NCI-H526 (cell line): ENCODE results near the gene PLXNA2.

Source experiments
- DNase-seq, 2 experiments: peaks; one replicate each; lab custom pipeline; 2025; lab: John Stamatoyannopoulos, UW

Gene PLXNA2

GRCh38 chr1:208203848-208204609, 40.2 kb downstream of the PLXNA2 start:
- no peak for DNase-seq

GRCh38 chr1:208203127-208203847, 40.9 kb downstream of the PLXNA2 start:
- peak; percentile 55 to 81 for DNase-seq

- DNase-seq, result peak; percentile 90 to 93
Measured at GRCh38 chr1:208202333-208202995, 41.7 kb downstream of the PLXNA2 start.

- no peak for DNase-seq
Measured at GRCh38 chr1:208201229-208201628, 43.0 kb downstream of the PLXNA2 start.

GRCh38 chr1:208200116-208200515, 44.1 kb downstream of the PLXNA2 start:
- no peak for DNase-seq

- DNase-seq, result no peak
Measured at GRCh38 chr1:208198236-208198635, 45.9 kb downstream of the PLXNA2 start.

GRCh38 chr1:208194944-208195343, 49.2 kb downstream of the PLXNA2 start:
- DNase-seq, result no peak

GRCh38 chr1:208192995-208193394, 51.2 kb downstream of the PLXNA2 start:
- DNase-seq, result no peak

GRCh38 chr1:208190784-208191183, 53.4 kb downstream of the PLXNA2 start:
- peak in 1 of 2 experiments; percentile 37 for DNase-seq

GRCh38 chr1:208189716-208190115, 54.5 kb downstream of the PLXNA2 start:
- no peak for DNase-seq

- DNase-seq, result peak in 1 of 2 experiments; percentile 9
Measured at GRCh38 chr1:208189183-208189582, 55.0 kb downstream of the PLXNA2 start.

- no peak for DNase-seq
Measured at GRCh38 chr1:208188607-208189006, 55.6 kb downstream of the PLXNA2 start.

- DNase-seq, result no peak
Measured at GRCh38 chr1:208187499-208188041, 56.6 kb downstream of the PLXNA2 start.

GRCh38 chr1:208185801-208186231, 58.4 kb downstream of the PLXNA2 start:
- no peak for DNase-seq

GRCh38 chr1:208184966-208185654, 59.1 kb downstream of the PLXNA2 start:
- DNase-seq, result no peak

- DNase-seq, result no peak
Measured at GRCh38 chr1:208183977-208184911, 59.9 kb downstream of the PLXNA2 start.

- DNase-seq, result no peak
Measured at GRCh38 chr1:208182880-208183645, 61.1 kb downstream of the PLXNA2 start.

- DNase-seq, result no peak
Measured at GRCh38 chr1:208181364-208181763, 62.8 kb downstream of the PLXNA2 start.

- DNase-seq, result no peak
Measured at GRCh38 chr1:208180421-208180820, 63.8 kb downstream of the PLXNA2 start.

- DNase-seq, result peak in 1 of 2 experiments; percentile 34
Measured at GRCh38 chr1:208179961-208180409, 64.2 kb downstream of the PLXNA2 start.
